ENCODE results near the gene HBZ.
A peak's percentile ranks its signal among the peaks of the same experiment; 100 is the strongest.
"Not testable (repeated sequence)": the region's sequence is repeated elsewhere in the genome, so short reads cannot be mapped to it uniquely, and the experiment has no call there.

HBZ gene

DNA sequence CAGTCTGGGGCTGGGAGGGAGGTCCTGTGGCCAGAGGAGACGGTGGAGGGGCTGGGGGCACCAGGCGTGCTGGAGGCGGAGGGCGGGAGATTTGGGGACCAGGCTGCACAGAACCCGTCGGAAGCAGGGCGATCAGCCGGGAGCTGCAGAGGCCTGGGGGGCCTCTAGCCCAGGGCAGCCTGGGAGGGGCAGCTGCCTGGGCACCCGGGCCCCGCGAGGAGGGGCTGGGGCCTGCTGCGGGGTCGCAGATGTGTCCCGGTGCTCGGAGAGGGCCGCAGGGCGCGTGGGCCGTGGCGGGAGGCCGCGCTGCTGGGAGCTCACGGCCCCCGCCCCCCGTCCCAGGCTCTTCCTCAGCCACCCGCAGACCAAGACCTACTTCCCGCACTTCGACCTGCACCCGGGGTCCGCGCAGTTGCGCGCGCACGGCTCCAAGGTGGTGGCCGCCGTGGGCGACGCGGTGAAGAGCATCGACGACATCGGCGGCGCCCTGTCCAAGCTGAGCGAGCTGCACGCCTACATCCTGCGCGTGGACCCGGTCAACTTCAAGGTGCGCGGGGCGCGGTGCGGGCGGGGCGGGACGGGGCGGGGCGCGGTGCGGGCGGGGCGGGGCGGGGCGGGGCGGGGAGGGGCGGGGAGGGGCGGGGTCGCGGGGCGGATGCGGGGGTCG, 1.2 kb downstream of the HBZ start:
- H3K4me3 ChIP-seq (ENCODE audit: low read length); H3K27me3 ChIP-seq (ENCODE audit: control insufficient read depth, insufficient read depth, low read length); H3K9me3 ChIP-seq (ENCODE audit: control insufficient read depth, insufficient read depth, low read length); H3K4me1 ChIP-seq (ENCODE audit: control insufficient read depth, insufficient read depth, low read length); H3K27ac ChIP-seq (ENCODE audit: low read length); DNase-seq (ENCODE audit: low read depth, low spot score); H3K36me3 ChIP-seq (ENCODE audit: control insufficient read depth, insufficient read depth, low read length): not testable (repeated sequence)
- no CpG with 5 or more reads among the region's 74 CpGs for WGBS (ENCODE audit: insufficient coverage, insufficient read length)

DNA sequence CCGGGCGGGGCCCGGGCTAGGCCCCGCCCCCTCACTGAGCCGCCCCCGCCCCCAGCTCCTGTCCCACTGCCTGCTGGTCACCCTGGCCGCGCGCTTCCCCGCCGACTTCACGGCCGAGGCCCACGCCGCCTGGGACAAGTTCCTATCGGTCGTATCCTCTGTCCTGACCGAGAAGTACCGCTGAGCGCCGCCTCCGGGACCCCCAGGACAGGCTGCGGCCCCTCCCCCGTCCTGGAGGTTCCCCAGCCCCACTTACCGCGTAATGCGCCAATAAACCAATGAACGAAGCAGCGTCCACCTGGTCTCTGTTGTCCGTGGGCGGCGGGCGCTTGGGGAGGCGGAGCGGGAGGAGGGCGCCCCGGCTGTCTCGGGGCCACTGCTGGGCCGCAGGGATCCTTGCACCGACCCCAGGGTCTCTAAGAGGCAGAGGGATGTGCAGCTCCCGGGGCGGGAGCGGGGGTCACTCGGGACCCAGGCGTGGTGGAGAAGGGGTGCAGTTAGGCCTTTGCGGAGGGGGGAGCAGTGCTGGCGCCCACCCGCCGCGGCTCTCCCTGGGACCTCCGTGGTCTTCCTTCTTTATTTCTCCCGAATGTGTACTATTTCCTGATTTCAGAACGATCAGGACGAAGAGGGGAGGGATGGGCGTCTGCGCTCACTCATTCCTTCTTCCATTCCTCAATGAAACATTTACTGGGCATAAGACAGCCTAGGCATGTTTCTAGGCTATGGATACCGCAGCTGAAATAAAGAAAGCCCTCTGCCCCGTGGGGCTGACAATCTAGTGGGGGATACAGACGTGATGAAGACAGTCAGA, 2.0 kb downstream of the HBZ start:
- Histone ChIP-seq H3K27ac (ENCODE audit: low read length) (no peak overlapping the region), H3K4me1 (ENCODE audit: control insufficient read depth, insufficient read depth, low read length) (no peaks in the 10 kb centered on the region), H3K27me3 (ENCODE audit: control insufficient read depth, insufficient read depth, low read length) (peaks cover 6% of the 10 kb centered on the region), H3K9me3 (ENCODE audit: control insufficient read depth, insufficient read depth, low read length) (no peaks in the 10 kb centered on the region), H3K4me3 (ENCODE audit: low read length) (peak overlapping the region; percentile 83; the same call in 1 of the 2 replicates), H3K36me3 (ENCODE audit: control insufficient read depth, insufficient read depth, low read length) (no peaks in the 10 kb centered on the region)
- DNase-seq (ENCODE audit: low read depth, low spot score) = no peak
- WGBS (ENCODE audit: insufficient coverage, insufficient read length) = no CpG with 5 or more reads among the region's 59 CpGs

DNA sequence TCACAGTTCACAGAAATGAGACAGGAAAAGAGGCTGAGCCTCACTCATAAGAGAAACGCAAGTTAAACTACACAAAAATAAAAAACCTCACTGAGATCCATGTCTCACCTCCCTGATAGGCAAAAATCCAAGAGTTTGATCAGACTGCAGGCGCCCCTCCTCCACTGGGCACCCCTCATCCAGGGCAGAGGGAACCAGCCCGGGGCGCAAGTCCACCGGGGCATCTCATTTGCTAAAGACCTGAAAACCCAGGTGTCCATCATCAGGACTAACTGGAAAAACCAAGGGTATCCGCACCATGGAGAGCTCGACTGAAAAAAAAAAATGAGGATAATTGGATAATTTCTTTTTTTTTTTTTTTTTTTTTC, 2.6 kb downstream of the HBZ start:
- no peak overlapping the region for H3K4me3 ChIP-seq (ENCODE audit: low read length)
- H3K27ac ChIP-seq (ENCODE audit: low read length) = no peak overlapping the region
- H3K4me1 ChIP-seq (ENCODE audit: control insufficient read depth, insufficient read depth, low read length) = no peaks in the 10 kb centered on the region
- no peaks in the 10 kb centered on the region for H3K9me3 ChIP-seq (ENCODE audit: control insufficient read depth, insufficient read depth, low read length)
- no peaks in the 10 kb centered on the region for H3K36me3 ChIP-seq (ENCODE audit: control insufficient read depth, insufficient read depth, low read length)
- peaks cover 6% of the 10 kb centered on the region for H3K27me3 ChIP-seq (ENCODE audit: control insufficient read depth, insufficient read depth, low read length)
- WGBS (ENCODE audit: insufficient coverage, insufficient read length) = no CpG with 5 or more reads among the region's 7 CpGs
- DNase-seq (ENCODE audit: low read depth, low spot score) = no peak

DNA sequence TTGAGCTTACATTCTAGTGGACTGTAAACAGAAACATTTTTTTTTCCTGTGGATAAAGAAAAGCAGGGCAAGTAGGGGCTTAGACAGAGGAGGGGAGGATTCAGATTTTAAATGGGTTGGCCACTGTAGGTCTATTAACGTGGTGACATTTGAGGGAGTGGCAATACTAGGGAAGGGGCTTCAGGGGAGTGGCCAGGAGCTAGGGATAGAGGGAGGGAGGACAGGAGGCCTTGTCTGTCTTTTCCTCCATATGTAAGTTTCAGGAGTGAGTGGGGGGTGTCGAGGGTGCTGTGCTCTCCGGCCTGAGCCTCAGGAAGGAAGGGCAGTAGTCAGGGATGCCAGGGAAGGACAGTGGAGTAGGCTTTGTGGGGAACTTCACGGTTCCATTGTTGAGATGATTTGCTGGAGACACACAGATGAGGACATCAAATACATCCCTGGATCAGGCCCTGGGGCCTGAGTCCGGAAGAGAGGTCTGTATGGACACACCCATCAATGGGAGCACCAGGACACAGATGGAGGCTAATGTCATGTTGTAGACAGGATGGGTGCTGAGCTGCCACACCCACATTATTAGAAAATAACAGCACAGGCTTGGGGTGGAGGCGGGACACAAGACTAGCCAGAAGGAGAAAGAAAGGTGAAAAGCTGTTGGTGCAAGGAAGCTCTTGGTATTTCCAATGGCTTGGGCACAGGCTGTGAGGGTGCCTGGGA, 6.8 kb downstream of the HBZ start:
- no CpG with 5 or more reads among the region's 6 CpGs for WGBS (ENCODE audit: insufficient coverage, insufficient read length)
- no peaks in the 10 kb centered on the region for H3K4me1 ChIP-seq (ENCODE audit: control insufficient read depth, insufficient read depth, low read length)

GRCh38 chr16:160242-160641, 7.8 kb downstream of the HBZ start:
- not testable (repeated sequence) for H3K36me3 ChIP-seq (ENCODE audit: control insufficient read depth, insufficient read depth, low read length); H3K9me3 ChIP-seq (ENCODE audit: control insufficient read depth, insufficient read depth, low read length); H3K27ac ChIP-seq (ENCODE audit: low read length); DNase-seq (ENCODE audit: low read depth, low spot score); H3K4me1 ChIP-seq (ENCODE audit: control insufficient read depth, insufficient read depth, low read length); H3K4me3 ChIP-seq (ENCODE audit: low read length); H3K27me3 ChIP-seq (ENCODE audit: control insufficient read depth, insufficient read depth, low read length)
- no CpG with 5 or more reads among the region's 20 CpGs for WGBS (ENCODE audit: insufficient coverage, insufficient read length)

More for the DNA sequence above, 6.8 kb downstream of the HBZ start:
- Histone ChIP-seq H3K36me3 (ENCODE audit: control insufficient read depth, insufficient read depth, low read length) (no peaks in the 10 kb centered on the region), H3K9me3 (ENCODE audit: control insufficient read depth, insufficient read depth, low read length) (no peaks in the 10 kb centered on the region), H3K27ac (ENCODE audit: low read length) (no peak overlapping the region), H3K4me3 (ENCODE audit: low read length) (no peak overlapping the region), H3K27me3 (ENCODE audit: control insufficient read depth, insufficient read depth, low read length) (peaks cover 8% of the 10 kb centered on the region)
- no peak for DNase-seq (ENCODE audit: low read depth, low spot score)

DNA sequence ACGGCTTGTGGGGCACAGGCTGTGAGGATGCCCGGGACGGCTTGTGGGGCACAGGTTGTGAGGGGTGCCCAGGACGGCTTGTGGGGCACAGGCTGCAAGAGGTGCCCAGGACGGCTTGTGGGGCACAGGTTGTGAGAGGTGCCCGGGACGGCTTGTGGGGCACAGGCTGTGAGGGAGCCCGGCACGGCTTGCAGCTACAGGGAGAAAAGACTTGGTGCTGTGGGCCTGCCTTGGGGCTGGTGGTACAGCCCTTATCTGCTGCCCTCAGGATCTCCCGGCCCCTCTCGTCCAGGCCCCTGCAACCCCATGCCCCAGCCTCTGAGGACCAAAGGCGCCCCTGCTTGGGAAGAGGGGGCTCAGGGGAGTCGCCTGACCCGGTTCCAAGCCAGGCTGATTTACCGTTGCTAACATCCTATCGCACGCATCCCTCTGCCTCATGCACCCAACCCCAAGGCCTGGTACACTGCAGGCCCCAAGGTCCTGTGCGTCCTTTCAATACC, 8.3 kb downstream of the HBZ start:
- no peaks in the 10 kb centered on the region for H3K36me3 ChIP-seq (ENCODE audit: control insufficient read depth, insufficient read depth, low read length)
- DNase-seq (ENCODE audit: low read depth, low spot score) = no peak
- no CpG with 5 or more reads among the region's 18 CpGs for WGBS (ENCODE audit: insufficient coverage, insufficient read length)
- 0 out of 2 replicates have a peak, but pooled peaks cover 3% of the 10 kb centered on the region for H3K4me1 ChIP-seq (ENCODE audit: control insufficient read depth, insufficient read depth, low read length)
- peaks cover 10% of the 10 kb centered on the region for H3K27me3 ChIP-seq (ENCODE audit: control insufficient read depth, insufficient read depth, low read length)
- no peak overlapping the region for H3K4me3 ChIP-seq (ENCODE audit: low read length)
- H3K9me3 ChIP-seq (ENCODE audit: control insufficient read depth, insufficient read depth, low read length) = no peaks in the 10 kb centered on the region
- no peak overlapping the region for H3K27ac ChIP-seq (ENCODE audit: low read length)

DNA sequence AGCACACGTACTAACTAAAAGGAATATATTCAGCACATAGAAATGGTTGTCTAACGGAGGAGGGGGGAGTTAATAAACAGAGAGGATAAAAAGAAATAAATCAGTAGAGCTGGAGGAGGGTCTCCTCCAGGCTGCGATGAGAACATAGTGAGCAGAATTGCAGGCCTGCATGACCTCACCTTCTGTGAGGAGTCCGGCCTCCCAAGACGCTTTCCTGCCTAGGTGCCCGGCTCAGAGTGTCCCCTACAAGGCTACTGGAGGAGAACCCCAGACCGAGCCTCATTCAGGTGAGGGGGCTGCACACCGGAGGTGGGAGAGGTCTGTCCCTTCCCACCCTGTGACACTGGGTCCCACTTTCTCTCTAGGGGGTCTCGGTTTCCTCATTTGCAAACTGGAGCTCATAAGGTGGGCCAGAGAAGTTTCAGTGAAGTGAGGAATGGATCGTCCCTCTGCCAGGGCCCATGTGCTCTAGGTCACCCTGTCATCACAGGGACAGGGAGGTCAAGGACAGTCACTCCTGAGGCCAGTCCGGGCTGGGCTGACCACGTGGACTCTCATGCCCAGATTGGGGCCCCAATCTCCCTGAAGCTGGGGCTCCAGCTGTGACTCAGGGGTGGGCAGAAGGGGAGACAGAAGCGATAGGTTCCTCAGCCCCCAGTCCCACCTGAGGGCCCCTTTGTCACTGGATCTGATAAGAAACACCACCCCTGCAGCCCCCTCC, 10.0 kb downstream of the HBZ start:
- Histone ChIP-seq H3K4me1 (ENCODE audit: control insufficient read depth, insufficient read depth, low read length) (peaks cover 10% of the 10 kb centered on the region), H3K27ac (ENCODE audit: low read length) (no peak overlapping the region), H3K9me3 (ENCODE audit: control insufficient read depth, insufficient read depth, low read length) (no peaks in the 10 kb centered on the region), H3K27me3 (ENCODE audit: control insufficient read depth, insufficient read depth, low read length) (peaks cover 27% of the 10 kb centered on the region), H3K36me3 (ENCODE audit: control insufficient read depth, insufficient read depth, low read length) (no peaks in the 10 kb centered on the region), H3K4me3 (ENCODE audit: low read length) (no peak overlapping the region)
- WGBS (ENCODE audit: insufficient coverage, insufficient read length) = 100% methylated on average over 1 of the region's 13 CpGs
- DNase-seq (ENCODE audit: low read depth, low spot score) = no peak

DNA sequence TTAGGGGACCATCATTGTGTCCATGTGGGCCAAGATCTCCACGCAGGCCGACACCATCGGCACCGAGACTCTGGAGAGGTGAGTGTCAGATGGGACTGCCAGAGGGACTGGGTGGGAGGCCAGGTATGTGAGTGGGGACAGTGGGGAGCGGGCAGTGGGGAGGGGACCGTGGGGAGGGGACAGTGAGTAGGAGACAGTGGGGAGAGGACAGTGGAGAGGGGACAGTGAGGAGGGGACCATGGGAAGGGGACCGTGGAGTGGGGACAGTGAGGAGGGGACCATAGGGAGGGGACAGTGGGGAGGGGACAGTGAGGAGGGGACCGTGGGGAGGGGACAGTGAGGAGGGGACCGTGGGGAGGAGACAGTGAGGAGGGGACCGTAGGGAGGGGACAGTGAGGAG, 10.7 kb downstream of the HBZ start:
- H3K27ac ChIP-seq (ENCODE audit: low read length); H3K9me3 ChIP-seq (ENCODE audit: control insufficient read depth, insufficient read depth, low read length); DNase-seq (ENCODE audit: low read depth, low spot score); H3K4me3 ChIP-seq (ENCODE audit: low read length); H3K36me3 ChIP-seq (ENCODE audit: control insufficient read depth, insufficient read depth, low read length): not testable (repeated sequence)
- WGBS (ENCODE audit: insufficient coverage, insufficient read length) = no CpG with 5 or more reads among the region's 10 CpGs
- Histone ChIP-seq H3K4me1 (ENCODE audit: control insufficient read depth, insufficient read depth, low read length) (peaks cover 10% of the 10 kb centered on the region), H3K27me3 (ENCODE audit: control insufficient read depth, insufficient read depth, low read length) (peaks cover 33% of the 10 kb centered on the region)

DNA sequence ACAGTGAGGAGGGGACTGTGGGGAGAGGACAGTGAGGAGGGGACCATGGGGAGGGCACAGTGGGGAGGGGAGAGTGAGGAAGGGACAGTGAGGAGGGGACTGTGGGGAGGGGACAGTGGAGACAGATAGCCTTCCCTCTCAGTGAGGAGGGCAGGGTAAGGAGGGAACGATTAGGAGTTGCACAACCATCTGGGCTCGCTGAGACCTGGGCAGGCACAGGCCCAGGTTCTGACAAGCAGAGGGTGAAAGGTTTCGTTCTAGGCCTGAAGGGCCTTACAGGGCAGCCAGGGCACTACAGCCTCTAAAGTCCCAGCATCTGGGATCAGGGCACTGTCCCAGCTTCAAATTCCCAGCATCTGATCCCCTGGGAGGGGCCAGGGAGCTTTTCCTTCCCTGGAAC, 11.3 kb downstream of the HBZ start:
- no CpG with 5 or more reads among the region's 3 CpGs for WGBS (ENCODE audit: insufficient coverage, insufficient read length)
- H3K4me3 ChIP-seq (ENCODE audit: low read length); H3K9me3 ChIP-seq (ENCODE audit: control insufficient read depth, insufficient read depth, low read length); DNase-seq (ENCODE audit: low read depth, low spot score); H3K36me3 ChIP-seq (ENCODE audit: control insufficient read depth, insufficient read depth, low read length); H3K27ac ChIP-seq (ENCODE audit: low read length): not testable (repeated sequence)
- Histone ChIP-seq H3K4me1 (ENCODE audit: control insufficient read depth, insufficient read depth, low read length) (peaks cover 10% of the 10 kb centered on the region), H3K27me3 (ENCODE audit: control insufficient read depth, insufficient read depth, low read length) (peaks cover 36% of the 10 kb centered on the region)

All from iPS DF 6.9 (cell line).